Breast epithelium (tissue), 4 donors: ENCODE data around the gene FRMD3. TPM values are rescaled to one million over a fixed set of nuclear protein-coding genes. Genes with fewer than 3 reads are reported as not detected.

Experiments
- DNase-seq, 2 donors: peaks; one replicate each; pipeline ENCODE4 v3.0.0-alpha.2; 2019; ENCODE audit warnings: low spot score in 2 of 2
- H3K27ac ChIP-seq, 2 donors: fragments of 200-600 bp; sonication (generic) in 1 of 2; one replicate each; pipeline ENCODE4 v1.5.1; 2016 to 2019; ENCODE audit warnings: mild to moderate bottlenecking in 1 of 2
- H3K27me3 ChIP-seq, 2 donors: fragments of 200-600 bp; sonication (generic) in 1 of 2; one replicate each; pipeline versions ENCODE4 v1.5.1 to v1.6.0; 2017 to 2019; ENCODE audit warnings: control low read depth in 1 of 2, mild to moderate bottlenecking in 1 of 2
- H3K36me3 ChIP-seq: fragments of 200-600 bp; one replicate; pipeline ENCODE4 v1.5.1; 2019
- H3K4me1 ChIP-seq, 2 donors: fragments of 200-600 bp; sonication (generic); one replicate each; pipeline ENCODE4 v1.5.1; 2016 to 2019; ENCODE audit warnings: control low read depth in 1 of 2
- H3K4me3 ChIP-seq, 3 donors: fragments of 200-600 bp; sonication (generic); 1 replicate in 2 of 3; 2 replicates in 1 of 3; pipeline ENCODE4 v1.5.1; 2016 to 2019; ENCODE audit warnings: mild to moderate bottlenecking in 3 of 3, moderate library complexity in 2 of 3
- H3K9me3 ChIP-seq, 2 donors: fragments of 200-600 bp; sonication (generic) in 1 of 2; one replicate each; pipeline ENCODE4 v1.5.1; 2016 to 2019; ENCODE audit warnings: control low read depth in 1 of 2
- CTCF ChIP-seq, 3 donors: fragments of 450-650 bp; IDR thresholded peaks; one replicate each; pipeline ENCODE4 v1.5.1; 2016 to 2017; ENCODE audit warnings: antibody characterized with exemption in 3 of 3, mild to moderate bottlenecking in 3 of 3, moderate library complexity in 3 of 3
- POLR2A ChIP-seq: fragments of 450-650 bp; IDR thresholded peaks from one replicate; pipeline ENCODE4 v1.6.1; 2016; ENCODE audit warnings: antibody characterized with exemption, mild to moderate bottlenecking, moderate library complexity
- POLR2AphosphoS5 ChIP-seq, 3 donors: sonication (generic); formaldehyde crosslinking; IDR thresholded peaks; one replicate each; pipeline ENCODE4 v1.6.1; 2017; ENCODE audit warnings: antibody characterized with exemption in 3 of 3
- intact Hi-C: fragments of 100-400 bp; cut with DNase I; formaldehyde crosslinking; loops from one replicate; pipeline ENCODE4 v1.15.1; 2023; ENCODE audit warnings: low total_unique reads
- total RNA-seq, 3 donors: library from RNA; depleted of rRNA; stranded (reverse); fragments of >200 nt; gene quantifications; one replicate each; pipeline ENCODE4 v1.1.0, GENCODE V29; 2016

FRMD3 gene
- total RNA-seq, 3 donors from 2014 or later, result 6.3 to 14.1 (median 14.1) TPM

- Histone ChIP-seq H3K9me3 (no peaks in the 10 kb centered on the region), H3K27me3 (no peaks in the 10 kb centered on the region), H3K4me3 (no peak overlapping the region), H3K4me1 (peaks cover 0 to 20% of the 10 kb centered on the region in 2 donors), H3K36me3 (no peaks in the 10 kb centered on the region), H3K27ac (no peak overlapping the region)
- no peak for TF ChIP-seq CTCF (IDR thresholded peaks at IDR 0.05)
- no peak for TF ChIP-seq POLR2AphosphoS5 (IDR thresholded peaks at IDR 0.05)
- no peak for TF ChIP-seq POLR2A
- no peak for DNase-seq
- intact Hi-C loops, result no loop called here
Measured at GRCh38 chr9:83432877-83433550, 105.2 kb downstream of the FRMD3 start.

GRCh38 chr9:83432104-83432627, 106.0 kb downstream of the FRMD3 start:
- no peaks in the 10 kb centered on the region for H3K9me3 ChIP-seq
- H3K27ac ChIP-seq, result peak overlapping the region; percentile 34 to 57
- H3K27me3 ChIP-seq, result no peaks in the 10 kb centered on the region
- H3K4me1 ChIP-seq, result peaks cover 0 to 20% of the 10 kb centered on the region in 2 donors
- TF ChIP-seq CTCF (IDR thresholded peaks at IDR 0.05) (no peak), POLR2A (no peak), POLR2AphosphoS5 (IDR thresholded peaks at IDR 0.05) (peak; percentile 19 to 66 (median 28))
- intact Hi-C loops, result no loop called here
- H3K4me3 ChIP-seq, result no peak overlapping the region
- DNase-seq, result peak; percentile 80 to 87
- no peaks in the 10 kb centered on the region for H3K36me3 ChIP-seq

DNA sequence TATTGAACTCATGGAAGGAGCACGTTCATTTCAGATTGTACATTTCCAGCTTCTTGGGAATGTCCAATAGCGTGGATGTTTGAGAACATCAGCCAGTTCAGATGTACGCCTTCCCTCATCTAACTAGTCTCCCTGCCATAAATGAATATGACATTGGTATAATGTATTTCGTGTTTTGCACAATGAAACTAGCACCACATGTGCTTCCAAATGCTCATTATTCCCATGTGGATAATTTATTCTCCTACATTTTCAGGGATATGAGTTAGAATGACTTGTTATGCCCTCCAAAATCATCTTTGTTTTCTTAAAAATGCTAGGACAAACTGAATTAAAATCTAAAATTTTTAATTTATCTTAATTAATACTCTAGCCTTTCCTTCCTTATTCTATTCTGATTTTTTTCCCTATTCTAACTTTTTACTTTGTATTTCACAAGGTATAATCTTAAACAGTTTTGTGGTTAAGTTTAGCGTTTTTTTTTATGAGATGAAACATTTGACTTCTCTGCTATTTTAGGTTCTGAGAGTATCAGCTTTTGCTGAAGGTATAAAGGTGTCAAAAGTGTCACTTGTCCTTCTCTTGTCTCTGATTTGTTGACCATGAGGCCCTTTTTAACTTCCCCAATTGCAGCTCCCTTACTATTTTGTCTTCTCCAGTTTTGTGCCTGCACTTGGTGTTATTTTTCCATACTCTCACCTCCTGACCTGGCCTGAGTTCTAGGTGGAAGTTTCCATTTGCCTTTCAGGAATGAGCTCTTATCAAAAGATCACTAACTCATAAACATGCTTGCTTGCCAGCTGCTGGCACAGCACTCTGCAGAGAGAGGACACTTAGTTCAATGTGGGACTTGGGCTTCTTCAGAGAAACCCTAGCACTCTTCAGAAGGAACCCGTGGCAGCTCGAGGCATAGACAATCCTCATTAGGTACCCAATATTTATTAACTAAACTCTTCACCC, 106.8 kb downstream of the FRMD3 start:
- Histone ChIP-seq H3K4me3 (no peak overlapping the region), H3K36me3 (no peaks in the 10 kb centered on the region), H3K9me3 (no peaks in the 10 kb centered on the region), H3K4me1 (peaks cover 0 to 20% of the 10 kb centered on the region in 2 donors), H3K27me3 (no peaks in the 10 kb centered on the region), H3K27ac (peak overlapping the region; percentile 34 to 57)
- intact Hi-C loops, result no loop called here
- TF ChIP-seq POLR2A, result no peak
- peak in 1 of 3 donors; percentile 14 for TF ChIP-seq POLR2AphosphoS5 (IDR thresholded peaks at IDR 0.05)
- DNase-seq, result peak in 1 of 2 donors; percentile 32

DNA sequence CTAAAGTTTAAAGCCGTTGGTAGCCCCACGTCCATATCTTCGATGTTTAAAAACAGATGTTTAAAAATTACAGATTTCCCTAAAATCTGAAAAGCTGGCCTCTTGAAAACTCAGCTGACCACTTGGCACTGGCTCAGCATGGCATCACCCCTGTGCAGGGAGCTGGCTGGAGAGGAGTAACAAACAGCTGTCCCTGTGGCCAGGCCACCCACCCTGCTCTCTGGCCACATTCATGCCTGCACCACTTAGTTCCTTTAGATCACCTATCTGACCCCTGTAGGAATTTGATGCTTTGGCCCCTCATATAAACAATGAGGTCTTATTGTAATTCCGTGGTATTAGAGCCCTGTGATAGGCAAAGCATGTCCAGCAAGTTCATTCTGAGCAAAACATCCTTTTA, 107.5 kb downstream of the FRMD3 start:
- Histone ChIP-seq H3K36me3 (no peaks in the 10 kb centered on the region), H3K4me1 (peaks cover 0 to 20% of the 10 kb centered on the region in 2 donors), H3K27ac (no peak overlapping the region), H3K4me3 (no peak overlapping the region), H3K9me3 (no peaks in the 10 kb centered on the region), H3K27me3 (no peaks in the 10 kb centered on the region)
- intact Hi-C loops, result no loop called here
- TF ChIP-seq POLR2A, result no peak
- no peak for TF ChIP-seq POLR2AphosphoS5 (IDR thresholded peaks at IDR 0.05)
- TF ChIP-seq CTCF (IDR thresholded peaks at IDR 0.05), result no peak
- DNase-seq, result no peak

GRCh38 chr9:83429229-83429628, 109.0 kb downstream of the FRMD3 start:
- no peaks in the 10 kb centered on the region for H3K9me3 ChIP-seq
- intact Hi-C loops, result no loop called here
- TF ChIP-seq POLR2A (no peak), POLR2AphosphoS5 (IDR thresholded peaks at IDR 0.05) (no peak), CTCF (IDR thresholded peaks at IDR 0.05) (no peak)
- no peak overlapping the region for H3K27ac ChIP-seq
- H3K4me1 ChIP-seq, result peaks cover 0 to 20% of the 10 kb centered on the region in 2 donors
- no peak overlapping the region for H3K4me3 ChIP-seq
- H3K27me3 ChIP-seq, result no peaks in the 10 kb centered on the region
- DNase-seq, result no peak
- no peaks in the 10 kb centered on the region for H3K36me3 ChIP-seq
